Activated CD4-positive, alpha-beta T cell treated with anti-CD3 and anti-CD28 coated beads, Interleukin-2, Interleukin-4, amounts not matched to agents 100 ng/mL and 50 ng/mL, durations not matched to agents 16 hours and 8 hours (primary cell): ENCODE data around the gene MAGEH1.

ENCODE experiments used
- DNase-seq: peaks from one replicate; pipeline ENCODE4 v3.0.0-alpha.2; 2020; ENCODE audit warnings: low spot score

The MAGEH1 gene

DNA sequence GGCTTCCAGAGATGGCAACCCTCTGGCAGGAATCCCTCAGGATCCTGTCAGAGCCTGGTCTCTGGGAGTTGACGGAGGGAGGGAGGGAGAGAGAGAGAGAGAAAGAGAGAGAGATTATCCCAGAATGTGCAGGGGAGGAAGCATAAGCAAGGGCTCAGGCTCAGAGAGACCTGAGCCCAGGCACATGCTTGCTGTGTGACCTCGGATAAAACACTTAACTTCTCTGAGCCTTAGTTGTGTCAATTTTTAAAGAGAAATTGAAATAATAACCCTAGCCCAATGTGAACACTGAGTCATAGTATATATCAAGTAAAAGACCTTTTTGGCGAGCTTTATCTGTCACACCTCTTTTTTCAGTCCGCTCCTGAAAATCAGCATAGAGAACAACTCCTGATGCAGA lies 38.2 kb downstream of the MAGEH1 start:
- DNase-seq: no peak

DNA sequence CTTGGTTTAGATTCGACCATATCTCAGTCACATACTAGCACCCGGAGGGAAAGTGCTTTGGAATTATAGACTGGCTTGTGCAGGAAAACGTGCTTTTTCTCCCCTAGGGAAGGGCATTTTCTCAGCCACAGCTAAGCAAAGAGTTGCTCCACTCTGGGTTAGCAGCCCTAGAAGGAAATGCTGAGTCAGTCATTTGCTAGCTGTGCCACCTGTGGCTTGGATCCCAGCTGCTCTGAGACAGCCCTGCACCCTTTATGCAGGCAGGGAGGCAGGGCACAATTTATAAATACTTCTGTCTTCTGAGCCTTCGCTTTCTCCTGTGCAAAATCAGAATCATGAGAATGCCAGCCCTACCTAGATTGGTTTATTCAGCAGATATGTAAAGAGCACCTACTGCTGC lies 39.0 kb downstream of the MAGEH1 start:
- DNase-seq: no peak
